Measurements from ENCODE around the gene LRRC75A.
"Not testable (repeated sequence)": the region's sequence is repeated elsewhere in the genome, so short reads cannot be mapped to it uniquely, and the experiment has no call there.

LRRC75A gene

GRCh38 chr17:16491703-16492612, at the start of gene LRRC75A:
Gene LRRC75A, minus strand, starts transcription at chr17:16492193. Its CDS starts 203 bp downstream, at chr17:16491990.
- peak; percentile 49 to 64 for DNase-seq

- no peak for DNase-seq
These were observed 45.1 kb upstream of the LRRC75A start for GRCh38 chr17:16537130-16537458.

- no peak for DNase-seq
These were observed 42.2 kb upstream of the LRRC75A start for GRCh38 chr17:16534236-16534635.

DNA sequence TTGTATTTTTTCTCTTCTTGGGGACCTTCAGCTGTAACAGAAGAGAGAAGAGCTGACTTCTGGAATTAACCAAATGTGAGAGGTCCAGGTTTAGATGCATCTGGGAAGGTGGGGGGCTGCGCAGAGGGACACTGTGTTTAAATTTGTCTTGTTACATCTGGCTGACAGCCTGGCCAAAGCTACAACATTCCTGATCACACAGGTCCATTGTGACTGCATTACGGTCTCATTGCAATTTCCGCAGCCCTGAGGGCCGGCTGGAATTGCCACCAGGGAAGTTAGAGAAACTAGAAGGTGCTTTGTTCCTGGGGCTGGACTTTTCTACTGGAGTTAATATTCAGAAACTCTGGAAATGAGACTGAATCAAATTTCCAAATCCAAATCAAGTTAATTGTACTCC, 37.9 kb upstream of the LRRC75A start:
- DNase-seq = no peak

GRCh38 chr17:16527298-16527697, 35.3 kb upstream of the LRRC75A start:
- DNase-seq = no peak

DNA sequence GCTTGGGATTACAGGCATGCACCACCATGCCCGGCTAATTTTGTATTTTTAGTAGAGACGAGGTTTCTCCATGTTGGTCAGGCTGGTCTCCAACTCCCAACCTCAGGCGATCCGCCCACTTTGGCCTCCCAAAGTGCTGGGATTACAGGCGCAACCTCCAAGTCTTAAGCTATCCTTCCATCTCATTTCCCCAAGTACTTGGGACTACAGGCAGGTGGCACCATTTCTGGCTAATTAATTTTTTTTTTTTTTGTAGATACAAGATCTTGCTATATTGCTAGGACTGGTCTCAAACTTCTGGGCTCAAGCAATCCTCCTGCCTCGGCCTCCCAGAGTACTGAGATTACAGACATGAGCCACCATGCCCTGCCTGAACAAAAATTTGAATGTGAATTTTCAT, 33.6 kb upstream of the LRRC75A start:
- not testable (repeated sequence) for DNase-seq

DNA sequence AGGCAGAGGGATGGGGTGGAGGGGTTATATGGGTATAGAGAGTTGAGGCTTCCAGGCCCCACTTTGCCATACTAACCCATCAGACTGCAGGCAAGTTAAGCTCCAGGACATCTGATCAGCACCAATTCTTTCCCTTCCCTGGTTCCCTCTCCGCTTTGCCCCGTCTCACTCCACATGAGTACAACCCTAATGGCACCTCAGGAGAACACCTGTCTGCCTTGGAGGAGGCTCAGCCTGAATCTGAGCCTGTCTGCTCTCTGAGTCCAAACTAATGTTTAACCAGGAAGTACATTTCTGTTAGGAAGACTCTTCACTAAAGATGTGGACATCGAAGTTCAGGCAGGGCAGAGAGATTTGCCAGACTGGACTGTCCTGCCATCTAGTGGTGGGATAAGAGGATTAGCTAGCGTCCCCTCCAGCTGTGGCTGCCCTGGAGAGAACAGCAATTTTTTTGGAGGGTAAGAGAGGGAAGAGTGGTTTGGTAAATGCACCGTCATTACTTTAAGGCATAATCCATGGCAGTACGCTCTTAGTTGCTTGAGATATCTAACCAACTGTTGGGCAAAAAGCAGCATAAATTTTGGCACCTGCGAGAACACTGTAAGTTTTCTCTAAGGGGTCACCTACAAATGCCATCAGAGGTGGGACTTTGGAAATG, 29.2 kb upstream of the LRRC75A start:
- peak; percentile 79 to 80 for DNase-seq

GRCh38 chr17:16519021-16519420, 27.0 kb upstream of the LRRC75A start:
- DNase-seq = no peak

DNA sequence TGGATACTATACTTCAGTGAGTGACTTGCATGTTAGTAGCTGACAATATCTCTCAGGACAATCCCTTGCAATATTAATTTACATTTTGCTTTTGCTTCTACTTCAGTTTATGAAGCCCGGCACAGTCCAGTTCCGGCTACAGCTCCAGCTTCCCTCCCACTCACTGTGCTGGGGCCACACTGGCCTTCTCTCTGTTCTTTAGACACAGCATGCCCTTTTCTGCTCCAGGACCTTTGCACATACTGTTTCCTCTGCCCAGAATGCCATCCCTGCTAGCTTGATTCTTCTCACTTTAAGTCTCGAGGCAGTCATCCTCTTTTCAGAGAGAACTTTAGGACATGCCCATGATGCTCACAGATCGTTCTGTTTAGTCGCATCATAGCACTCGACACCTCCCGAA, 25.5 kb upstream of the LRRC75A start:
- DNase-seq = no peak

DNA sequence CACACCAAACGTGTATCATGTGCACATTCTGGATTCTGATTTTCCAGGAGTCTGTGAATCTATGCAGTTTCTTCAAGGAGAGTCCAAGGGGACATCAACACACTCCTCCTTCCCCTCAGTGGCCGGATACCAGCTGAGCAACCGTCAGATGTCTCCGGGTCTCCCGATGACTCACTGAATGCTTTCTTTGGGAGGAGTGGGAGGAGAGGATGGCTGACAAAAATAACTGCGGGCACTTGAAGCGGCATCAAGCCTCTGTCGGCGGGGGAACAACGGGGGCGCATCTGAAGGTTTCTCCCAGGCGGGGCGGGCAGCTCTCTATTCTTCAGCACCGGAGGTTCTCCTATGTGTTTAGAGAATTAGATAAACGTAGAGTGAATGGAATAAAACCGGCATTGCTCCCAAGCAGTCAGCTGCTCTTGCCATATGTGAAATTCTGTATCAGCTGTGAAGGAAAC, 24.6 kb upstream of the LRRC75A start:
- no peak for DNase-seq

GRCh38 chr17:16515933-16516332, 23.9 kb upstream of the LRRC75A start:
- no peak for DNase-seq

DNA sequence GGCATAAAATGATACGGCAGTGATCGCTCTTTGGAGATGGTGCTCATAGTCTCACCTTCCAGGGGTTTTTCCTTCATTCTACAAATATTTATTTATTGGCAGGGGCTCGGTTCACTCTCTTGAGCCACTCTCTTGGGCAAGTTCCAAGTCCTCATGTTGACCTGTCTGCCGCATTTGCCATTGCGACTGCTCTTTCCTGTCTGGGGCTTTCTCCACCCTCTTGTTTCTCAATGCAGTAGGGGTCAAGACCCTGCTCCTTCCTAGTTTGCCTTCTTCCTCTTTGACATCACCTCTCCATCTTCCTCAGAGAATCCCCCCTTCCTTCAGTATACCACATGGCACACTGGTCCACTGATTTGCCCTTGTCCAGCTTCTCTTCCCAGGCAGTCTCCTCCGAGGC, 21.9 kb upstream of the LRRC75A start:
- DNase-seq = no peak

GRCh38 chr17:16512011-16512410, 20.0 kb upstream of the LRRC75A start:
- no peak for DNase-seq

DNA sequence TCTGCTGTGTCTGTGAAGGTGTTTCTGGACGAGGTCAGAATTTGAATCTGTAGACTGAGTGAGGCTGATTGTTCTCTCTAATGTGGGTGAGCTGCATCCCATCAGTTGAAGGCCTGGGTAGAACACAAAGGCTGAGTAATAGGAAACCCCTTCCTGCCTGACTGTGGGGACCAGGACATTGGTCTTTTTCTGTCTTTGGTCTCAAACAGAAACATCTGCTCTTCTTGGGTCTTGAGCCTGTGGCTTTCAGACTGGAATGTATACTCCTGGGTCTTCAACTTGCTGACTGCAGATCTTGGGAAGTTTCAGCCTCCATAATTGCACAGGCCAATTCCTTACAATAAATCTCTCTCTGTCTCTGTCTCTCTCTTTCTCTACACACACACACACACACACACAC, 19.6 kb upstream of the LRRC75A start:
- DNase-seq = no peak

DNA sequence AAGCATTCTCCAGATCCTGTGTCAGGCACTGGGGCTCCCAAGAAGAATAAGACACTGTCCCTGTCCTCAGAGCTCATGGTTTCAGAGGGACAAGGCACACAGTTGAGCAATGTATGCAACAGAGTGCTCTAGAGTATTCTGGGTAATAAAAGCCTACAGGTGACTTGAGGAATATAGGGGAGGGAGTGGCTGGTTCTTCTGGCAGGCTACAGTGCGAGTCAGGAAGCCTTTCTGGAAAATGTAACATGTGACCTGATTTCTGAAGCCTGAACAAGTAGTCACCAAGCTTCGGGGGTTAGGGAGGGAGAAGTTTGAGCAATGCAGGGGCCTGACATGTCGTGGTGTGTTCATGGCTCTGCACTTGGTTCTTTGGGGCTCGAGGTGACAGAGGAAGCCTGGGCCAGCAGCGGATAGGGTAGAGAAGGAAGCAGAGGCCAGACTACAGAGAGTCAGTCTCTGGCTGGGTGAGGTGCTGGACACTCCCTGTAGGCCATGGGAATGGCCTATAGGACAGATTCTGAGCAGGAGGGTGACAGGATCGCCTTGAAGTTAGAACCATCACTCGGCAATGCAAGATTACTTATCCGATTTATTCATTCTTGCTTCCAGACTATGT, 16.0 kb upstream of the LRRC75A start:
- no peak for DNase-seq

GRCh38 chr17:16506188-16506587, 14.2 kb upstream of the LRRC75A start:
- no peak for DNase-seq

GRCh38 chr17:16504984-16505383, 13.0 kb upstream of the LRRC75A start:
- no peak for DNase-seq

DNA sequence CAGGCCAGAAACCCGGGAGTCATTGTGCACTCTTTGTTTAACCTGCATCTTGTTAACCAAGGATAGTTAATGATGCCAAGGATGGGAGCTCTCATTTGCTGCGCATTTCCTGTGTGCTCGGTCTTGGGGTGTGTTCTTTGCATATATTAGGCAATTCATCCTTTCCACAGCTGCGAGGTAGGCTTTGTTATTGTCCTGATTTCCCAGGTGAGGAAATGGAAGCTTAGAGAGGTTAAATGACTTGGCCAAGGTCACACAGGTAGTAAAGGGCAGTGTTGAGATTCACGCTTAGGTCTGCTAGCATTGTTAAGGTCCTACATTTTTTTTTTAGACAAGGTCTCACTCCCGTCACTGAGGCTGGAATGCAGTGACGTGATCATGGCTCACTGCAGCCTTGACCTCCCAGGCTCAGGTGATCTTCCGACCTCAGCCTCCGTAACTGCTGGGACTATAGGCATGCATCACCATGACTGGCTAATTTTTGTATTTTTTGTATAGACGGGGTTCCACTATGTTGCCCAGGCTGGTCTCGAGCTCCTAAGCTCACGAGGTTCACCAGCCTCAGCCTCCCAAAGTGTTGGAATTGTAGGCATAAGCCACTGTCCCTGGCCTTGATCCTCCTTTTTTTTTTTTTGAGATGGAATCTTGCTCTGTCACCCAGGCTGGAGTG, 5.0 kb upstream of the LRRC75A start:
- no peak for DNase-seq

DNA sequence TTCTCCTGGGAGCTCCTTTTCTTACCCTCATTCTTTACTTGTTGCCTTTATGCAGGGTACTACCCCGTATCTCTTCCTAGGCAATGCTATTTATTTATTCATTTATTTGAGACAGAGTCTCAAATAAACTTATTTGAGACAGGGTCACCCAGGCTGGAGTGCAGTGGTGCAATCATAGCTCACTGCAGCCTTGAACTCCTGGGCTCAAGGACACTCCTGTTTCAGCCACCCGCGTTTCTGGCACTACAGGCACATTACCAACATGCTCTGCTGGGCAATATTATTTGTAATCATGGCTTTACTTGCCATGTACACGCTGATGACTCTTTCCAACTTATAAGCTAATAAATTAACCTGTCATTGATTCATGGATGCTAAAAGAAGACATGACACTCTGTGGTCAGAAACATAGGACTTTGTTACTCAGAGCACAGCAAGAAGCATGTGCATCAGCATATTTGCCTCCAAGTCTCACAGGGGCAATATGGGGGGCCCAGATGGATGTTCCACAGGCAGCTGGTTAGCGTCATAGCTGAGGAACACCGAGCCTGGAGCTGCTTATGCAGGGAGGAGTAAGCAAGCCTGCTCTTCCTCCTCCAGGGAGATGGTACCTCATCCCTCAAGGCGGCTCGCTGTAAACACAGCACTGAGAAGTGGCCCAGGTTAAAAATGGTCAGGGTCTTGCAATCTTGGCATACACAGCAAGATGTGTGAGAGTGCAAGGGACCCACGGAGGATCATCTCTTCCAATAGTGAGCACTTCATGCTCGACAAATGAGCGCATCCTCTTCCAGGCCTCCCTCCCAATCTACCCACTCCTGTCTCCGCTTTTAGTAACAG, 4.2 kb upstream of the LRRC75A start:
- no peak for DNase-seq

GRCh38 chr17:16495561-16495960, 3.6 kb upstream of the LRRC75A start:
- no peak for DNase-seq

DNA sequence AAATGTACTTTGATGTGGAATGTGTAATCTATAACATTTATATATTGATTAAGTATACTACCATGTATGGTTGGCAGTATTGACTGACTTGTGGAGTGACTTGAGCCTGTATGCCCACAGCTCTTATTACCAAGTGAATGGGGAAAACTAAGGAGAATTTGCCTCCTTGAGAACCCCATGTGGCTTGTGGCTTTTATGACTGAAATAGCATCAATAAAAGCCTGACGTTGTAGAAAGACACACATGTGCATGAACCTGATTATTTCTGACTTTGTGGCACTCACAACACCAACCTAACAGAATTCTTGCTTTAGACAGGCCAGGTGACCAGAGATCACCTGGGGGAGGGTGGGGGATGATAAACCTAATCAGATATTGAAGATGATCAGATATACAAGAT, 2.1 kb upstream of the LRRC75A start:
- no peak for DNase-seq

DNA sequence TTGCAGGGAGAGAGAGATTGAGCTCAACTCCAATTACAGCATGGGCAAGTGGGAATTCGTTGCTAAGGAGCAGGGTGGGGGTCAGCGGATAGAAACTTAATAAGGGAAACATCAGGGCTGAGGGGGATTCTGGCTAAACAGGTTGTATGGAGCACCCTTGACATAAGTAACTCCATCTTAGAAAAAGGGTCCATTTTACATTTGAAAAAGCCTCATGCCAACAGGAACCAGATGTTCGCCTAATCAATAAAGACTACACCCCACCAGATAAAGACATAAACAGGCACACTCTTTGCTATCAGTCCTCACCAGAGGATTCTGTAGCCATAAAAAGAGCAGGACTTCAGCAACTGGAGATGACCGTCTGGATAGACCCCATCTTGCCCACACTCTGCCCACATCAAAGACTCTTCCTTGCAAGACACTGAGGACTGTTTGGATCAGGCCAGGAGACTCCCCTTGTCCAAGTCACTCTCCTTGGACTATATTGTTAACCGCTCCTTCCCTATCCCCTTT, 1.6 kb upstream of the LRRC75A start:
- DNase-seq = no peak
